ENCODE measurements around the gene FOLR2.

DNA sequence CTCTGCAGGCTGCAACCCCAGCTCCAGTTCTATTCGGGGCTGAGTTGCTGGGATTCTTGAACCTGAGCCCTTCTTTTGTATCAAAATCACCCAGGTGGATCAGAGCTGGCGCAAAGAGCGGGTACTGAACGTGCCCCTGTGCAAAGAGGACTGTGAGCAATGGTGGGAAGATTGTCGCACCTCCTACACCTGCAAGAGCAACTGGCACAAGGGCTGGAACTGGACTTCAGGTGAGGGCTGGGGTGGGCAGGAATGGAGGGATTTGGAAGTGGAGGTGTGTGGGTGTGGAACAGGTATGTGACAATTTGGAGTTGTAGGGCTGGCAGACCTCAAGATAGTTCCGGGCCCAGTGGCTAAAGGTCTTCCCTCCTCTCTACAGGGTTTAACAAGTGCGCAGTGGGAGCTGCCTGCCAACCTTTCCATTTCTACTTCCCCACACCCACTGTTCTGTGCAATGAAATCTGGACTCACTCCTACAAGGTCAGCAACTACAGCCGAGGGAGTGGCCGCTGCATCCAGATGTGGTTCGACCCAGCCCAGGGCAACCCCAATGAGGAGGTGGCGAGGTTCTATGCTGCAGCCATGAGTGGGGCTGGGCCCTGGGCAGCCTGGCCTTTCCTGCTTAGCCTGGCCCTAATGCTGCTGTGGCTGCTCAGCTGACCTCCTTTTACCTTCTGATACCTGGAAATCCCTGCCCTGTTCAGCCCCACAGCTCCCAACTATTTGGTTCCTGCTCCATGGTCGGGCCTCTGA, 20.9 kb upstream of the FOLR2 start:
- TF ChIP-seq, protein P1, sequence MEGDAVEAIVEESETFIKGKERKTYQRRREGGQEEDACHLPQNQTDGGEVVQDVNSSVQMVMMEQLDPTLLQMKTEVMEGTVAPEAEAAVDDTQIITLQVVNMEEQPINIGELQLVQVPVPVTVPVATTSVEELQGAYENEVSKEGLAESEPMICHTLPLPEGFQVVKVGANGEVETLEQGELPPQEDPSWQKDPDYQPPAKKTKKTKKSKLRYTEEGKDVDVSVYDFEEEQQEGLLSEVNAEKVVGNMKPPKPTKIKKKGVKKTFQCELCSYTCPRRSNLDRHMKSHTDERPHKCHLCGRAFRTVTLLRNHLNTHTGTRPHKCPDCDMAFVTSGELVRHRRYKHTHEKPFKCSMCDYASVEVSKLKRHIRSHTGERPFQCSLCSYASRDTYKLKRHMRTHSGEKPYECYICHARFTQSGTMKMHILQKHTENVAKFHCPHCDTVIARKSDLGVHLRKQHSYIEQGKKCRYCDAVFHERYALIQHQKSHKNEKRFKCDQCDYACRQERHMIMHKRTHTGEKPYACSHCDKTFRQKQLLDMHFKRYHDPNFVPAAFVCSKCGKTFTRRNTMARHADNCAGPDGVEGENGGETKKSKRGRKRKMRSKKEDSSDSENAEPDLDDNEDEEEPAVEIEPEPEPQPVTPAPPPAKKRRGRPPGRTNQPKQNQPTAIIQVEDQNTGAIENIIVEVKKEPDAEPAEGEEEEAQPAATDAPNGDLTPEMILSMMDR (IDR thresholded peaks at IDR 0.05) = no peak
- TF ChIP-seq POLR2A (IDR thresholded peaks at IDR 0.05) = no peak

Measured in right lobe of liver (tissue), 4 donors.